Activated CD4-positive, alpha-beta T cell treated with anti-CD3 and anti-CD28 coated beads, Interleukin-2, amount 50 U/mL, for 1 hour (primary cell): Measurements from ENCODE around the gene GTF3C6.
"Not testable (repeated sequence)": the region's sequence is repeated elsewhere in the genome, so short reads cannot be mapped to it uniquely, and the experiment has no call there.

Experiments used
- DNase-seq: peaks from one replicate; pipeline ENCODE4 v3.0.0-alpha.2; 2020

Gene GTF3C6

GRCh38 chr6:110958329-110959192 is at the start of gene GTF3C6:
TSS of gene GTF3C6 (plus strand) at chr6:110958706. CDS start at chr6:110958770, 64 bp downstream.
- peak; percentile 90 for DNase-seq

DNA sequence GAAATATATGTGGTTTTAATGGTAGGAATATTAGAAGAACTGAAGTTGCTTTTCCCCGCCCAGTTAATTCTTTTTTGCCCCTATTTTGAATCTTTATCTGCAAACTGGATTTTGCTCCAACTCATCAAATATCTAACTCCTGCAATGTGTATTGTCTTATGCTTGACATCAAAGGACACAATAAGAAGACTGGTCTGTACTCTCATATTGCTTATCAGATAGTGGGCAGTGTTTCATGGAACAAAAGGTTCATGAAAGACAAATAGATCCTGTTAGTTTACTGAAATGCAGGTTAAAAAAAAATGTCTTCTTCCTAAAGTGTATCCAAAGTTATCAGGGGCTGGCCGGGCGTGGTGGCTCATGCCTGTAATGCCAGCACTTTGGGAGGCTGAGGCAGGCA is 27.7 kb upstream of the GTF3C6 start:
- DNase-seq = no peak

- DNase-seq = no peak
These were observed 24.6 kb upstream of the GTF3C6 start for GRCh38 chr6:110933912-110934311.

DNA sequence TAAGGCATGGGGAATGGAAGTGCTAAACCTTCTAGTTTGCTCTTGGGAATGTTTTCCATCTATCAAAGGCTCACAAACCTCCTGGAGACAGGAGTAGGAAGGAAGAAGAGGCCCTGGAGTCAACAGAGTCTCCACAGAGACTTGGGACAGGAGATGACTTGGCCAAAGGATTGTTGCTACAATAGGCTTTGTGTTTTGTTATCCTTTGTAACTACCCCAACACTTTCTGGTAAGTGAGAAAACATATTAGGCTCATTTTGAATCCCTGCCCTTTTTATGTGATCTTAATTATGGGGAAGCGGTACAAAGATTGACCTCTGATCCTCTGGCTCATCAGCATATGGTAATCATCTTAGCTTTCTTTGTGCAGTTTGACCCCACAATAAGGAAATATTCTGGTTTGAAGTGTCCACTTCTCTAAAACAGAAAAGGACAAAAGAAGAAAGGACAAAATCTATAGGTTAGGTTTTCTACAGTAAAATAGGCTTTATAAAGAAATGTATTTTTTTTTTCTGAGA is 24.1 kb upstream of the GTF3C6 start:
- no peak for DNase-seq

- DNase-seq = no peak
These were observed 23.3 kb upstream of the GTF3C6 start for GRCh38 chr6:110935171-110935570.

GRCh38 chr6:110938171-110938570 is 20.3 kb upstream of the GTF3C6 start:
- DNase-seq = no peak

- no peak for DNase-seq
These were observed 18.9 kb upstream of the GTF3C6 start for GRCh38 chr6:110939429-110940200.

DNA sequence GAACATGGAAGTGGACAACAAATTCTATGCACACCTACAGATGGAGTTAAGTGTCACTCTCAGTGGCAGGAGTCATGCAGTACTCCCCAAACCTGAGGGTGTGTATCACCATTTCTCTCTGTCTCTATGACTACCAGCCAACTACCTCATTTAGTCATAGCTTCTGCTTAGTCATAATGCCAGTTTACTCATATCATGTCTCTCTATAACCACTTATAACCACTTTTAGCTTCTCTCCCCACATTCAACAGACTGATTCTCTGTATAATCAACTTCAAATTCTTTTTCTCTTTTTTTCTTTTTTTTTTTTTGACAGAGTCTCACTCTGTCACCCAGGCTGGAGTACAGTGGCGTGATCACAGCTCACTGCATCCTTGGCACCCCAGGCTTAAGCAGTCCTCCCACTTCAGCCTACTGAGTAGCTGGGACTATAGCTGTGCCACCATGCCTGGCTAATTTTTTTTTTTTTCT is 13.8 kb upstream of the GTF3C6 start:
- no peak for DNase-seq

- no peak for DNase-seq
These were observed 12.0 kb upstream of the GTF3C6 start for GRCh38 chr6:110946498-110946897.

- DNase-seq = no peak
These were observed 8.7 kb upstream of the GTF3C6 start for GRCh38 chr6:110949679-110950285.

DNA sequence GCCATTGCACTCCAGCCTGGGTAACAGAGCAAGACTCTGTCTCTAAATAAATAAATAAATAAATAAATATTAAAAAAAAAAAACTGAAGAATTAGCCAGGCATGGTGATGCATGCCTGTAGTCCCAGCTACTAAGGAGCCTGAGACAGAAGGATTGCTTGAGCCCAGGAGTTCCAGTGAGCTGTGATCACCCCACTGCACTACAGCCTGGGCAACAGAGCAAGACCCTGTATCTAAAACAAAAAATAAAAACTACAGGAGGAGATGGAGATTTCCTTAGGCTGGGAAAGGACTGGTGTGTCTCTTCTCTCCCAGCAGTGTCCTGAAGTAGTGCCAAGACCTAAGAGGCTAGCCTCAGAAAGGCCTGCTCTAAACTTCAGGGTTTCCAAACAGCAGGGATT is 8.1 kb upstream of the GTF3C6 start:
- DNase-seq = no peak

GRCh38 chr6:110951008-110951407 is 7.5 kb upstream of the GTF3C6 start:
- no peak for DNase-seq

DNA sequence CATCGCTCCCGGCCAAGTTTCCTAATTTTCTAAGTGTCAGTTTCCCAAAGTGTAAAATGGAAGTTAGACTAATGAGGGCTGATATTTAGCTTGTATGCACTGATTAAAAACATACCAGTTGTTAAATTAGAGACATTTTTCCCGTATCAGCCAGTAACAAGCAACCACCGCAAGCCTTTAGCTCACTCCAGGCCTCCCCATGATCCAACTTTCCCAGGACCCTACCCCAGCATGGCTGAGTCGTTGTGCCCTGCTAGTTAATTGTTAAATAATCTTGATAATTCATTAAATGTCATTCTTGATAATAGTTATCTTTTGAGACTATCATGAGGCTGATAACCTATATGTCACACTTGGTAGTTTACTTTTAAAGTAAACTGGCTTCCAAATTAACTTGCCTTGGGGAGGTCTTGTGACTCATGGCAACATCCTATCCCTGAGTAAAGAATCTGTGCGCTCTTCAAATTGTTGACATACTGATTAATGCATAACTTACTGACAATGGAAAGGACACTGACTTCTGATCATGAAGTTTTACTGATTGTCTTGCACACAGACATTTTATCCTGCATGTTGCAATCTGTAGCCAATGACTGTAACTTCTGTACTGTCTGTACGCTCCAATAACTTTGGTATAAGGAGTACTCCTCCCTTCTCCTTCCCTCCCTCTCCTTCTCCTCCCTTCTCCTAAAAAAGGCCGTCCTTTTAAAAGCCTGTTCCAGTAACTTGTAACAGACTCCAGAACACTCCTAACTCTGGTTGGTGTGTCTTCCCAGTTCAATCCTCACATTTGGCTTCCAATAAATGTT is 6.3 kb upstream of the GTF3C6 start:
- DNase-seq = no peak

GRCh38 chr6:110953633-110954303 is 4.7 kb upstream of the GTF3C6 start:
- DNase-seq = no peak

- no peak for DNase-seq
These were observed 1.5 kb downstream of the GTF3C6 start for GRCh38 chr6:110960014-110960390.

DNA sequence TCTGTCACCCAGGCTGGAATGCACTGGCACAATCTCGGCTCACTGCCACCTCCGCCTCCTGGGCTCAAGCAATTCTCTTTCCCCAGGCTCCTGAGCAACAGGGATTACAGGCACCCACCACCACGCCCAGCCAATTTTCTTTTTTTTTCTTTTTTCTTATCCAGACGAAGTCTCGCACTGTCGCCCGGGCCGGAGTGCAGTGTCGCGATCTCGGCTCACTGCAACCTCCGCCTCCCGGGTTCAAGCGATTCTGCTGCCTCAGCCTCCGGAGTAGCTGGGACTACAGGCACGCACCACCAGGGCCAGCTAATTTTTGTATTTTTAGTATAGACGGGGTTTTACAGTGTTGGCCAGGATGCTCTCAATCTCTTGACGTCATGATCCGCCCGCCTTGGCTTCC is 4.1 kb downstream of the GTF3C6 start:
- not testable (repeated sequence) for DNase-seq

GRCh38 chr6:110965629-110966229 is 7.2 kb downstream of the GTF3C6 start:
- DNase-seq = no peak

DNA sequence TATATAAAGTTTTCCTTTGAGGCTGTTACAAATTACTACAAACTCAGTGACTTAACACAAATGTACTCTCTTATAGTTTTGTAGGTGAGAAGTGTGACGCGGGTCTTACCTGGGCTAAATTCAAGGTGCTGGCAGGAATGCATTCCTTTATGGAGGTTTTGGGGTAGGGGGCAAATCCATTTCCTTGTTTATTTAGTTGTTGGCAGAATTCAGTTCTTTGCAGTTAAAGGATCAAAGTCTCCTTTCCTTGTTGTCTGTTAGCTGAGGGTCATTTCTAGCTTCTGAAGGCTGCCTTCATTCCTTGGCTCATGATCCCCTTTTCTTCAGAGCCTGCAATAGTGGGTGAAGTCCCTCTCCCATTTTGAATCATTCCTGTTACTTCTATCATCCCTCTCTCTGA is 10.2 kb downstream of the GTF3C6 start:
- DNase-seq = not testable (repeated sequence)

GRCh38 chr6:110971468-110971867 is 13.0 kb downstream of the GTF3C6 start:
- DNase-seq = no peak

DNA sequence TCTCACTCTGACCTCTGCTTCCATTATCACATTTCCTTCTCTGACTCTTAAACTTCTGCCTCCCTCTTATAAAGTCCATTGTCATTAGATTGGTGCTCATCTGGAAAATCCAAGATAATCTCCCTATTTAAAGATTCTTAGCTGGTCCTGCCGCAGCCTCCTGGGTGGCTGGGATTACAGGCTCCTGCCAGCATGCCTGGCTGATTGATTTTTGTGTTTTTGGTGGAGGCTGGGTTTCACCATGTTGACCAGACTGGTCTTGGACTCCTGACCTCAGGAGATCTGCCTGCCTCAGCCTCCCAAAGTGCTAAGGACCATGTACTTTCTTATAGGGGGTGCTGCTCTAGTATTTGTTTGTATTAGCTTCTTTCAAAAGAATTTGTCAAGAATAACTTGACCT is 18.1 kb downstream of the GTF3C6 start:
- DNase-seq = no peak

DNA sequence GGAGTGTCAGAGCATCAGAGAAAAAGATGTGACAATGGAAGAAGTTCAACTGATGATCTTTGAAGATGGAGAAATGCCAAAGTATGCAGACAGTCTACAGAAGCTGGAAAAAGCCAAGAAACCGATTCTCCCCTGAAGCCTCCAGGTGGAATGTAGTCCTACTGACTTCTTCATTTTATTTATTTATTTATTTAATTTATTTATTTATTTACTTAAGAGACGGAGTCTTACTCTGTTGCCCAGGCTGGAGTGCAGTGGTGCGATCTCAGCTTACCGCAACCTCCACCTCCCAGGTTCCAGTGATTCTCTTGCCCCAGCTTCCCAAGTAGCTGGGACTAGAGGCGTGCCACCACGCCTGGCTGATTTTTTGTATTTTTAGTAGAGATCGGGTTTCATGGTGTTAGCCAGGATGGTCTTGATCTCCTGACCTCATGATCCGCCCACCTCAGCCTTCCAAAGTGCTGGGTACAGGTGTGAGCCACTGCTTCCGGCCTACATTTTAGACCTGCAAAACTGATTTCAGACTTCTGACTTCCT is 21.1 kb downstream of the GTF3C6 start:
- no peak for DNase-seq
